GM15510 (cell line): ENCODE measurements around the gene PGS1.

Experiments used
- POLR2A ChIP-seq: IDR thresholded peaks from 3 replicates; pipeline ENCODE4 v1.6.1; 2011; ENCODE audit warnings: borderline replicate concordance; ENCODE audit not compliant: insufficient read length; ENCODE audit errors: extremely low read depth

Gene PGS1

GRCh38 chr17:78343543-78344201 is 34.8 kb upstream of the PGS1 start:
- no peak for TF ChIP-seq POLR2A

GRCh38 chr17:78344666-78345065 is 33.8 kb upstream of the PGS1 start:
- TF ChIP-seq POLR2A = no peak

GRCh38 chr17:78345172-78345571 is 33.3 kb upstream of the PGS1 start:
- TF ChIP-seq POLR2A = no peak

DNA sequence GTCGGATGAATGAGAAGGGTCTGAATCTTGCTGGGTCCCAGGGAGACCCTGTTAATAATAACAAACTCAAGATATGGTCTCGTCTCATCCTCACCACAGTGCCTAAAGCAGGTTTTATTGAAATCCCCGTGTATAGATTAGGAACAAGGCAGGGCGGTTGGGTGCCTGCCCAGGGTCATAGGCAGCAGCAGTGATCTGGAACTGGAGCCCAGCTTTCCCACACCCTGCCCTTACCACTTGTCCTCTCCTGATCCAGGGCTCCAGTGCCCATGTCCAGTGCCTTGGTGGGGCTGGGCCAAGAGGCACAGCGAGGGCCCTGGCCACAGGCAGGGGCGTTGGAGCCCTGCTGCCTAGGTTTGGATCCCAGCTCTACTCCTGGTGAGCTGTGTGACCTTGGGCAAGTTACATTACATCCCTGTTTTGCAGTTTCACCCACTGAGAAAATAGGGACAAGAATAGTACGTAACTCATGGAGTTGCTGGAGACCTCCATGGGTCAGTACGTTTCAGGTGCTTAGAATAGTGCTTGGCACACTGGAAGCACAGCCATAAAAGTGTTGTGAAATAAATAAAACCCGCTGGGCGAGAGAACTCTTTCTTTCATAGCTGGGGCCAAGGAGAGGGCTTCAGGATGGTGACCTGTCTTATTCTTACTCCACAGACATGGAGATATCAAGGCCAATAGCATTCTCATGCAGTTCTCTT is 32.5 kb upstream of the PGS1 start:
- no peak for TF ChIP-seq POLR2A

GRCh38 chr17:78346605-78347250 is 31.7 kb upstream of the PGS1 start:
- no peak for TF ChIP-seq POLR2A

DNA sequence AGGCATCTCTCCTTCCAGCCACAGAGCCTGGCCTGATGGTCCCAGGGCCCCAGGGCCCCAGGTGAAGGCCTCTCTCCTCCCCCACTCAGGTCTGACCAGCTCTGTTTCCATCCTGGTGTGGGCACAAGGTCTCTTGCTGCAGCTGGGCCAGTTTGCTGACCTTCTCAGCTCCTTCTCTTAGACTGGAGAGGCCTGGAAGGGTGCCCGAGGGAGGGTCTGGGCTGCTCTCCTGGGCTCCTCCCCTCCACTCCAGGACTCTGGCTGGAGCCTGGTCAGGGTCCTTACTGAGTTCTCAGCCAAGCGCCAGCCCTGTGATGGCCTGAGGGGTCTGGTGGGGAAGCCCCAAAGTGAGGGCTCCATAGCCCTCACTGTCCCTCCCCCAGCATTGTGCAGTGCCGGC is 31.0 kb upstream of the PGS1 start:
- TF ChIP-seq POLR2A = no peak

GRCh38 chr17:78348055-78348770 is 30.2 kb upstream of the PGS1 start:
- no peak for TF ChIP-seq POLR2A

DNA sequence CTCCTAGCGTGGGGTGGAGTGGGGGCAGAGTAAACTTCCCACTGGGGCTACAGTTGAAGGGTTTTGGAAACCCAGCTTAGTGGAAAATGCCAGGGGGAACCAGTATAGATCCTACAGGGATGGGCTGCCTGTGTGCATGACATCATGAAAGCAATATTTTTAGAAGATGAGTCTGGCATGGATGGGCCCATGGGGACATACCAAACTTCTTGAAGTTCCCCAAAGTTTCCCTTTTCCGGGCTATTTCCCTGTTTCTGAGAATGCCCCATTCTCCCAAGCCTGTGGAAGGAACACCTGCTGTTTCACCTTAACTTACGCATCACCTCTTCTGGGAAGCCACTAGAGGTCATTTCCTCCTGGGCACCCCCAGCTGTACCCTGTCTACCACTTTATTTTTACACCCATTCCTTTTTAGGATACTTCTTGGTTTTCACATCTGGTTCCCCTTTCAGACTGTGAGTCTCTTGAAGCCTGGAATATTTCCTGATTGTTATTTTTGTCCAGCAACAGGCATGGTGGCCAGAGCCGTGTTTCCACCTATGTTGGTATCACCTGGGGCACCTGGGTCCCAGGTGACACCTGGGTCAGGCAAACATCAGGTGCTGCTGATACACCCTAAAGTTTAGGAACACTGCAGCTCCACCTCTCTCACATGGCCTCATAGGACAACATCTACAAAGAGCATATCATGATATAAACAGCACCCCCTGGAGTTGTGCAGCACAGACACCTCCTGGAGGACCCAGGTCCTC is 28.4 kb upstream of the PGS1 start:
- TF ChIP-seq POLR2A = no peak

GRCh38 chr17:78351449-78352006 is 26.9 kb upstream of the PGS1 start:
- TF ChIP-seq POLR2A = no peak

DNA sequence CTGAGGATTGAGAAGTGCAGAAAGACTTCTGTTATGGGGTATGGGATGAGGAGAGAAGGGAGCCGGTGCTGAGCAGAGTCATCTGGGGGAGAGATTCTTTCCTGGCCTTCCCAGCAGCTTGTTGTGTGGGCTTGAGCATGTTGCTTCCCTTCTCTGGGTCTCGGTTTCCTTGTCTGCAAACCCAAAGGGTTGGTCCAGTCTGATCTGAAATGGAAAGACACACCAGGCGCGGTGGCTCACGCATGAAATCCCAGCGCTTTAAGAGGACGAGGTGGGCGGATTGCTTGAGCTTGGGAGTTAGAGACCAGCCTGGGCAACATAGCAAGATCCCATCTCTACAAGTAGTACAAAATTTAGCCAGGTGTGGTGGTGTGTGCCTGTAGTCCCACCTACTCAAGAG is 24.6 kb upstream of the PGS1 start:
- no peak for TF ChIP-seq POLR2A

DNA sequence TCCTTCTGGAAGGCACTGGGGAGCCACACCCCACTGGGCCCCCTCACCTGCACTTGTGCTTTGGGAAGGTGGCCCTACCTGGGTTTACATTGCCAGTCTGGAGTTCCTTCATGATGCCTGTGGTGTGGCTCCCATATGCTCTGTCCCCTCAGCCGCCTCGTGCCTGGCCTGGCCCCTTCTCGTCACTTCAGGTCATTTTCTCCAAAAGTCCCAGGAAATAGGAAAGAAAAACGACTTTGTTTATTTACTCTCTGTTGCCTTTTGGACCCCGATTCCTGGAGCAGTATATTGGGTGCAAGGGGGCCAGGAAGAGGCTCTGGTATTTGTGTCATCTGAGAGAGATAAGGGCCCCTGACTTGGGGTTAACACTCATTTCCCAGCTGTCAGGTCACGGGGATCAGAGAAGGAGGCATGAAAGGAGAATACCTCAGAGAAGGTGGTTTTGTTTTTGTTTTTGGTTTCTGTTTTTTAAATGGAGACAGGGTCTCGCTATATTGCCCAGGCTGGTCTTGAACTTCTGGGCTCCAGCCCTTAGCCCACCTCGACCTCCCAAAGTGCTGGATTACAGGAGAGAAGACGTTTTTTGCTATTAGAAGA is 23.3 kb upstream of the PGS1 start:
- TF ChIP-seq POLR2A = no peak

DNA sequence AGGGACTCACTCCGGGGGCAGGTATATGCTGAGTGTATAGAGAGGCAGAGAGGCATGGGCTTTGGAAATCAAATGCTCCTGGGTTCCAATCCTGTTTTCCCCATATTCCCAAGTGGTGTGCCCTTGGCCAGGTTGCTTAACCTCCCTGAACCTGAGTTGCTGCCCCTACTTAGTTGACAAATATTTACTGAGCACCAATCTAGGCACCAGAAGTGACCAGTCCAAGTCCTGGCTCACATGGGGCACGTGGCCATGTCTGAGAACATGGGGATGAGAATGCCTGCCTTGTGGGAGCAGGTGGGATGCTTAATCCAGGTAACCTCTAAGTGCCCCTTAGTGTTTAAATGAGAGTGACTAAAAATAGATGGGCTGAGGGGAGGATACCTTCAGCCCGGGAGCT is 22.7 kb upstream of the PGS1 start:
- TF ChIP-seq POLR2A = no peak

- TF ChIP-seq POLR2A = peak; percentile 17
Measured at GRCh38 chr17:78356101-78356713, 22.2 kb upstream of the PGS1 start.
